NCI-H1930 (cell line): ENCODE measurements around the gene SLC34A1.
A peak's percentile ranks its signal among the peaks of the same experiment; 100 is the strongest.
"Not testable (repeated sequence)": the region's sequence is repeated elsewhere in the genome, so short reads cannot be mapped to it uniquely, and the experiment has no call there.

ENCODE experiments used
- DNase-seq, 2 experiments: peaks; one replicate each; lab custom pipeline; 2025; lab: John Stamatoyannopoulos, UW

SLC34A1 gene

DNA sequence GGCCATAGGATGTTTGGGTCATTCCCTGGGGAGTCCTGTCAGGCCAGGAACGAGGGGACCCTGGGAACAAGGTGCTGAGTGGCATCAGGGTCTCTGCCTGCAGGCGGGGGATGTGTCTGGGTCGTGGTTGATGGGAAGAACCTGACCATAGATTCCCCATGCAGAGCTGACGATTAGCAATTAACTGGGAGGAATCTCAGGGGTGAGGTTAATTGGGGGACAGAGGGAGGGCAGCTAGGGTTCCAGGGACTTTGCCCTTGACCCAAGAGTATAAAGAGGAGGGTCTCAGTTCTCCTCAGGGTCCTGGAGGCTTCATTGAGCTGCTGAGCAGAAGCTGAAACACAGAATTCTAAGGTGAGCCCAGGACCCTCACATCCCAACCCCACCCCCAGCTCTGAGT, at the start of gene SLC34A1:
TSS of gene SLC34A1 (plus strand) at position 301 of the 400 bp plus-strand sequence. CDS start 1,308 bp downstream, outside the sequence.
- DNase-seq = no peak

- DNase-seq = no peak
These were observed 49.2 kb upstream of the SLC34A1 start for GRCh38 chr5:177334781-177335700.

DNA sequence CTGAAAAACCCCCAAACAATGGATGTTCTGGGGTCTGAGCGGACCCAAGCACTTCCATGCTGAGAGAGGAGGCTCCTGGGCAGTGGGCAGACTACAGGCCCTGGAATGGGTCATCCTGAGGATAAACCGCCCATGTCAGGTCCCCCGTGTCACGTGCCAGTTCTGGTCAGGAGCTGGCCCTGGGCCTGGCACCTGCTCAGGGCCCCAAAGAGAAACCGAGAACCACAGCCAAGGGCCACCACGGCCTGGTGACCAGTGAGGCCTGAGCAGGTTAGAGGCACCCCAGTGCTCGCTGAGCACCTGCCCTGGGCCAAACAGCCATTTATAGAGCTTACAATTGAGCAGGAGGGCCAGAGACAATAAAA, 48.6 kb upstream of the SLC34A1 start:
- no peak for DNase-seq

DNA sequence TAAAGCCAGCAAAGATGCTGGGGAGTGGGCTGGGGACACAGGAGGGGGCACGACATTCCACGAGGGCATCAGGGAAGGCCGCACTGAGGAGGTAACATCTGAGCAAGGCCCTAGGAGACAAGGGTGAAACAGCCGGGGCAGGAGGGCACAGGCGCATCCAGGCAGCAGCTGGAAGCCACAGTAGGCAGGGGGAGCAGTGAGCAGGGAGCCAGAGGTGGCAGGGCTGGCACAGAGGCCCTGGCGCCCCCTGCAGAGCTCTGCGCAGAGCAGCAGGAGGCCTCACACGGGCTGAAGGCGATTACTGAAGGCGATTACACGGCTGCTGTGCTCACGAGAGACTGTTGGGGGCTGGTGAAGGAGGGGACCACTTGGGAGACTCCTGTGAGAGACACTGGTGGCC, 48.1 kb upstream of the SLC34A1 start:
- no peak for DNase-seq

DNA sequence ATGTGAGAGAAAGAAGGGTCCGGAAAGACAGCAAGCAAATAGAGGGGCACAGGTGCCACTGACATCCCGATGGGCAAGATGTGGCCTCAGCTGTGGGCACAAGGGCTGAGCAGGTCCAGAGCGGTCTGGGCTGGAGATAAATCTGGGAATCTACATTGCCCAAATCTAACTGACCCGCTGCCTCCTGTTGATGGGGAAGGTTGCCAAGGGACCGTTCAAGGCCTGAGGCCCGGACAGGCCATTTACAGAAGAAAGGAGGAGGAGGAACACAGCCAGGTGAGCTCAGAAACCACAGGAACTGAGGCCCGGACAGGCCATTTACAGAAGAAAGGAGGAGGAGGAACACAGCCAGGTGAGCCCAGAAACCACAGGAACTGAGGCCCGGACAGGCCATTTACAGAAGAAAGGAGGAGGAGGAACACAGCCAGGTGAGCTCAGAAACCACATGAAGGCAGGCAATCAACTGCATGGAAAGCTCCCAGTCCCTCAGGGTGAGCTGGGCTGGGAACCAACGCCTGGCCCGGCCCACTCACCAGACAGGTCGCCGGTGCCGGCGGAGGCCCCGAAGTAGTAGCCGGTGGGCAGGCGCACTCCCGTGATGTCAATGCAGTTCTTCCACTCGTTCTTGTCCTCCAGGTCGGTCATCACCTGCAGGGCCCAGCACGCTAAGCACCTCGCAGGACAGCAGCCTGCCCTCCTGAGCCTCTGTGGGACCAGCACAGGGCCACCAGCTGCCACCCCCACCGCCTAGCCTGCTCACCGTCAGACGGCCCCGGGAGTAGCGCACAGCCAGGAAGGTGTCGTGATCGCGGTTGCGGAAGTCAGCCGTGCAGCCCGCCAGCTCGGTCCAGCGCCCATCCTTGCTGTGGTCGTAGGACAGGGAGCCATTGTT, 47.4 kb upstream of the SLC34A1 start:
- DNase-seq = no peak

DNA sequence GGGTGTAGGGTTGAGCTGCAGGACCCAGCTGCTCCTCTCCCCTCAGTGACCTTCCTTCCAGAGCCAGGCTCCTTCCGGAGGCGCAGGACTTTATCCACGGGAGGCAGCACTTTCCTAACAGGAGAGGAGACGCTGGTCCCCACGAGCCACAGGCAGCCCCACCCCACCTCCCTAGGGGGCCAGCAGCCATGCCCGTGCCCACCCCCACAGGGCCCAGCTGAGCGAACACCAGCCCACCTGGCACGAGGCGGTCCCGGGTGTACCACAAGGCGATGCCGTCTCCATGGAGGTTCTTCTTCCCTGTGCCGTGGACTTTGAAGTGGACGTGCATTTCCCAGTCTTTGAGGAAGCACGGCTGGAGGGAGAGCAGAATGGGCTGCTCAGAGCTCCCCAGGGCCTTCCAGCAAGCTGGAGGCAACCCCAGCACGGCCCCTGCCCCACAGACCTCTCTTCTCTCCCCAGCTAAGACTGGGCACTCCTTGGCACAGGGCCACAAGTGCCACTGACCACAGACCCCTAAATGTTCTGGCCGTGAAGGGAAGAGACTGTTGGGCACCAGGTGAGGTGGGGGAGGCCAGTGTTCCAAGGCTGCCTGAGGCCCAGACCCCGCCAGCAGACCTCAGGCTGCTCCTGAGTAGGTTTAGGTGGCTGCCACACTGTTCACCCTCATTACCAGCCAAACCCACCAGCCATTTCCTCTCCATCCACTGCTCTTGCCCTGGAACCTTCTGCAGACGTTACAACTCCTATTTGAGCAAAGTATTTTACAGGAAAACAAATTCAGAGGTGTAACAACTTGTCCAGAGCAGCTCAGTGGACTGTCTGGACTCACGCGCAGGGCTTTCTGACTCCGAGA, 45.8 kb upstream of the SLC34A1 start:
- DNase-seq = no peak

DNA sequence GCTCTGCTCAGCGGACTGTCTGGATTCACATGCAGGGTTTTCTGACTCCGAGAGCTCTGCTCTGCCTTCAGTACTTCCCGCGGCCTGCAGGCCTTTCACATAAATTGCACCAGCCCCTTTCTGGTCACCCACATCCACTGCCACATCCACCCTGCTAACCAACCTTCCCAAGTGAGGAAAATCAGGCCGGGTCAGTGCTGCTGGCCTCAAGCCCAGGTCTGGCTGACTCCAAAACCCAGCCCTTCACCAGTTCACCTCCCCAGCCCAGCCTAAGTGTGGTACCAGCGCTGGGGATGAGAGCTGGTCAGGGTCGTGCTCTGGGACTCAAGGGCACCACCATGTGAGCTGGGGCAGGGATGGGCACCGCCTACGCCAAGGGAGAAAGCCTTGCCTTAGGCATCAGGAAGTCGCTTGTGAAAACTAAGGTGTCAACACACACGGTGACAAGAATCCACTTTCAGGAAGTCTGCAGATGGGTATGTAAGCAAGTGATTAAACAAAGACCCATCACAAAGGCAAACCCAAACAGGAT, 45.1 kb upstream of the SLC34A1 start:
- no peak for DNase-seq

GRCh38 chr5:177343000-177343399, 41.2 kb upstream of the SLC34A1 start:
- DNase-seq = not testable (repeated sequence)

GRCh38 chr5:177343777-177344176, 40.5 kb upstream of the SLC34A1 start:
- DNase-seq = no peak

GRCh38 chr5:177344891-177345290, 39.3 kb upstream of the SLC34A1 start:
- DNase-seq = no peak

- no peak for DNase-seq
These were observed 37.4 kb upstream of the SLC34A1 start for GRCh38 chr5:177346820-177347219.

GRCh38 chr5:177347699-177348098, 36.5 kb upstream of the SLC34A1 start:
- DNase-seq = no peak

DNA sequence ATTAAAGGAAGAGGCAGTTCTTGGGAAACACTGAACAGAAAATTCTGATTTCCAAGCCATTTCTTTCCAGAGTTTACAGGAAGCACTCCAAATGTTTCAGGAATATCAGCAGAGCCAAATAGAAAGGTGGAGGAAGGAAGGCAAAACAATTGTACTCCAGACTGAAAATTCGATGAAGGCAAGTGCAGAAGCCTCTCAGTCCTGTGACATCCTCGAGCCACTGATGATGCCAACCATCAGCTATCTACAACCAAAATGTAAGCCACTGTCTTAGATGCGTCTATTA, 34.9 kb upstream of the SLC34A1 start:
- DNase-seq = no peak

DNA sequence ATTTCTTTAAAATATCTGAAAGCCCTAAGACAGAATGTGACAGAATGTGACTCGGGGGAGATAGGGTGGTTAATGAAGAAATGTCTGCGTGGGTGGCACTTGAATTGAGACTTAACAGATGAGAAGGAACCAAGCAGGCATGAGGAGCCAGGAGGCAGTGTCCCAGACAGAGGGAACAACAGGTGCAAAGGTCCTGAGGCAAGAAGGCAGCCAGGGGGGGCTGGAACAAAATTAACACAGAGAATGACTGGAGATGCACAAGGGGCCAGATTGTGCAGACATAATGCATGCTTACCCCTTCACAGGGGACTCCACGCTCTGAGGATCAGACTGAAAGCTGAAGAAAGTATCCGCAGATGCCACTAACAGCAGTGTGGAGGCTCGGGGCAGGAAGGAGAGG, 34.5 kb upstream of the SLC34A1 start:
- DNase-seq = no peak

DNA sequence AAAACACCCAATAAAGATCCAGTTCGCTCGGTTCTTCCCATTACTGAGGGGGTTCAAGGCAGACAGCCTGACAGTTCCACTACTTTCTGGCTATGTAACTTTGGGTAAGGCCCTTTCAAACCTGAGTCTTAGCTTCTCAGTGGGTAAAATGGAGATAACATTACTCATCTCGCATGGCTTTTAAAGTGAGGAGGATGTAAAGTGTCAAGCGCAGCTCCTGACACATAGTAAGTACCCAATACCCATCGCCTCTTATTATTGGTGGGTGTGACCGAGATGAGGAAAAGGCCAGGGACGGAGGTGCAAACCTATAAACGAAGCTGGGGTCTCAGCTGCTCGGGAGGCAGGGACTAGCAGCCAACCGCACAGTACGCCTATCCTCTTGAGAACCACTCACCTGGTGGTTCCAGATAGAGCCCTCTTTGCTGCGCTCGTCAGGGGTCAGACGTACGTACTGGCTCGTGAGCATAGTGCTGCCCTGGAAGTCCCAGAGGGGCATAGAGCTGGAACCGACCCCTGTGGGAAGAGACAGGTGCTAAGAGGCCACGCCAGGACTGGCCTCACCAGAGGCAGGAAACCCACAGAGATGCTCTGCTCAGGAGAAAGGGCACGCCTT, 33.4 kb upstream of the SLC34A1 start:
- DNase-seq = no peak

DNA sequence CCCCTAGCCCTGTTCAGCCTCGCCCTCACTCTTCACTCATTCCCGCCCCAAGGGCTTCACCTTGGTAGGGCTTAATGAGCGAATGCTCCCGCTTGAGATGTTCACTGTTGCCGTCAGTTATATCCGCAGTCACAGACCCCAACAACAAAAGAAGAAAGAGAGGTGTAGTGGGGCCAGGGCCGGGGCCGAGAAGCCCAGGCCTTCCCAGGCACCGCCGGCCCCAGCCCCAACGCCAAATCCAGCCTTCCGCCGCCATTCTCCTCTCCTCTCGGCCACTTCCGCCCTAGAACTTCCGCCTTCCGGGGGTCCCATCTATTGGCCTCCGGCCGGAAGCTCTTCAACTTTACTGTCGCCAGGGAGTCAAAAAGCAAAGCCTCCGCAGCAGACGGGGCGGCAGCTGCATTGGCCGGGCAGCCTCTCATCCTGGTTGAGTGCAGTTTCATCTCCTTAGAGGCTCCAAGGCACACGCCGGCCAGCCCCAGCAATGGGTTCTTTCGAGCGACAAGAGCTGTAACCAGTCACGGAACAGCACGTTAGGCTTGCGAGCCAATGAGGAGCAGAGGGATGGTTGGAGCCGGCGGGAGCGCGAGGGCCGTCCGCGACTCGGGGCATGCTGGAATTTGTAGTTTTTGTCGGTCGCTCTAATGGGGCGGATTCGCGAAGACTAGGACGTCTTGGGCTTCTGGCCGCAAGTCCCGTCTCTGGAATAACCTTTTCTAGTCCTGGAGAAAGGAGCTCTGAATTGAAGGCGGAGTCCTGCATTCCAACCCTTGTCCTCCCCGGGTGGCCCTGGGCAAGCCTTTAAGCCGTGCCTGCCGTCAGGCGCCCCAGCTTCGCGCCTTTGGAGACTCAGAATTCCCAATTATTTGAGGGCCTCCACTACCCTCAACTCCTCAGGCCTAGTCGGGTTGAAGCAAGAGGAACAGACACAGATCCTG, 32.6 kb upstream of the SLC34A1 start, which contains the start of gene LMAN2:
TSS of gene LMAN2 (minus strand) at position 277 of the 938 bp plus-strand sequence. CDS start at position 256, 21 bp downstream.
- peak; percentile 76 to 85 for DNase-seq

GRCh38 chr5:177353093-177353492, 31.1 kb upstream of the SLC34A1 start:
- no peak for DNase-seq

DNA sequence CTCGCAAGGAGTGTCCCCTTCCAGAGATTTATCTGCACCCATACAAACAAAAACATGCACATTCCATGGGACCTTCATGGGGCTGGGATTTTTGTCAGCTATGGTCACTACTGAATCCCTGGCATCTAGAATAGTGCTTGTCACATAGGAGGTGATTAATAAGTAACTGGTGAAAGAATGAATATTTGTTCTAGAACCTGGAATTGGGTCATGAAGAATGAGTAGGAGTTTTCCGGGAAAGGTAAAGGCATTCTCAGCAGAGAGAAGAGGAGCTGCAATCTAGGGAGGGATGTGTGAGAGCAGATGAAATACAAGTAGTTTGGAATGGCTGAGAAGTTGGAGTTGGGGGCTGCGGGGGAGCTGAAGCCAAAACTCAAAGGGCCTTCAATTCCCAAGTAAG, 30.0 kb upstream of the SLC34A1 start:
- no peak for DNase-seq

- DNase-seq = no peak
These were observed 29.5 kb upstream of the SLC34A1 start for GRCh38 chr5:177354711-177355110.
